ENCODE results near the gene SEL1L3. TPM values are rescaled to one million over a fixed set of nuclear protein-coding genes. Genes with fewer than 3 reads are reported as not detected.

Gene SEL1L3
- total RNA-seq, 1 experiment from 2014 or later = 48.3 TPM

DNA sequence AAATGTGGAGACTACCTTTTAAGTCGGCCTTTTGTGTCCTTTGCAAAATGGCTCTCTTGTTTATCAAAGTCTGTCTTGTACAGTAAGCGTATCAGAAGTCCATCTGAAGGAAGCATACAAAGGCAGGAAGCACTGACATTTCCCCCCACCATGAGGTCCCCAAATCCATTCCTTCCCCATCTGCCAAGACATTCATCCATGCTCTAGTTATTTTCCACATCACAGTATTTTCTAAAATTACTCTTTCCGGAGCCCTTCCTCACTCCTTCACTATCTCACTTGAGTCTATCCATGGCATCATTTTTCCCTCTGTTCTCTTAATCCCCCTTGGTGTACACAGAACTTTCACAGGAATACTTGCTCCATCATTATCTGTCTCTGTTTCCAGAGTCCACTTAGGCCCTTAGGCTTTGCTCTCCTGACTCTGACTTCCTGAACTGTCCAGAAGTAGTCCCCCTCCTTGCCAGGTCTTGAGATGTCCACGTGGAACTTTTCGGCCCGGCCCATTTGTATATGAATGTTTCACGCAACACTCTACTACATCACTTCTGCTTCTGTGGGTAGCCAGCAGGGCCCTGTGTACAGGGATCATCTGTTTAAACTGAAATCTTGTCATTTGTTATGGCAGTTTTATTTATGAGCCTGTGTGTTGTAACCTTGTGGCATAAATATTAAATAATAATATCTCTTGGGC is 2.1 kb downstream of the SEL1L3 start:
- Mint-ChIP-seq H3K27ac (no peak overlapping the region), H3K36me3 (ENCODE audit: insufficient read depth in 1 of 3, low read depth in 3 of 3) (peaks cover 0 to 8% (median 2%) of the 10 kb centered on the region in 3 experiments; a peak in 4 of 7 replicates), H3K4me1 (peaks cover 35 to 43% of the 10 kb centered on the region in 2 experiments), H3K9me3 (peaks cover 0 to 3% of the 10 kb centered on the region in 2 experiments; a peak in 2 of 5 replicates), H3K4me3 (peak overlapping the region; percentile 69 to 96), H3K27me3 (ENCODE audit: low read depth) (peaks cover 15% of the 10 kb centered on the region)
- H2BK5ac ChIP-seq (ENCODE audit: insufficient read length, low read length) = no peak overlapping the region
- H3T11ph ChIP-seq (ENCODE audit: low read length) = no peak overlapping the region
- no peak for DNase-seq
- no peak overlapping the region for H3K4ac ChIP-seq (ENCODE audit: low read depth, low read length)
- TF ChIP-seq, protein P1, sequence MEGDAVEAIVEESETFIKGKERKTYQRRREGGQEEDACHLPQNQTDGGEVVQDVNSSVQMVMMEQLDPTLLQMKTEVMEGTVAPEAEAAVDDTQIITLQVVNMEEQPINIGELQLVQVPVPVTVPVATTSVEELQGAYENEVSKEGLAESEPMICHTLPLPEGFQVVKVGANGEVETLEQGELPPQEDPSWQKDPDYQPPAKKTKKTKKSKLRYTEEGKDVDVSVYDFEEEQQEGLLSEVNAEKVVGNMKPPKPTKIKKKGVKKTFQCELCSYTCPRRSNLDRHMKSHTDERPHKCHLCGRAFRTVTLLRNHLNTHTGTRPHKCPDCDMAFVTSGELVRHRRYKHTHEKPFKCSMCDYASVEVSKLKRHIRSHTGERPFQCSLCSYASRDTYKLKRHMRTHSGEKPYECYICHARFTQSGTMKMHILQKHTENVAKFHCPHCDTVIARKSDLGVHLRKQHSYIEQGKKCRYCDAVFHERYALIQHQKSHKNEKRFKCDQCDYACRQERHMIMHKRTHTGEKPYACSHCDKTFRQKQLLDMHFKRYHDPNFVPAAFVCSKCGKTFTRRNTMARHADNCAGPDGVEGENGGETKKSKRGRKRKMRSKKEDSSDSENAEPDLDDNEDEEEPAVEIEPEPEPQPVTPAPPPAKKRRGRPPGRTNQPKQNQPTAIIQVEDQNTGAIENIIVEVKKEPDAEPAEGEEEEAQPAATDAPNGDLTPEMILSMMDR (conservative IDR thresholded peaks at IDR 0.05) = no peak
- no peak overlapping the region for H2AFZ ChIP-seq (ENCODE audit: low read length)
- no peak overlapping the region for H2BK20ac ChIP-seq (ENCODE audit: low read depth, low read length, poor library complexity, severe bottlenecking)
- H3K9ac ChIP-seq (ENCODE audit: extremely low read depth, insufficient read length, low read length) = no peak overlapping the region
- H2BK15ac ChIP-seq (ENCODE audit: low read depth, low read length) = no peak overlapping the region
- H3K56ac ChIP-seq (ENCODE audit: insufficient read length, low read depth, low read length) = no peak overlapping the region
- H3K23me2 ChIP-seq (ENCODE audit: insufficient read length, low read depth, low read length, poor library complexity, severe bottlenecking) = peaks cover 9% of the 10 kb centered on the region
- no peak overlapping the region for H2BK120ac ChIP-seq (ENCODE audit: low read depth, low read length, poor library complexity, severe bottlenecking)
- H2AK5ac ChIP-seq (ENCODE audit: insufficient read length, low read length) = no peak overlapping the region
- H3K9me3 ChIP-seq (ENCODE audit: control insufficient read depth, low read depth, low read length) = no peaks in the 10 kb centered on the region
- H3K27ac ChIP-seq (ENCODE audit: insufficient read length, low read depth, low read length) = no peak overlapping the region
- no peak overlapping the region for H3K18ac ChIP-seq (ENCODE audit: insufficient read length, low read depth, low read length)
- no peaks in the 10 kb centered on the region for H3K27me3 ChIP-seq (ENCODE audit: insufficient read depth, low read length)
- no peak overlapping the region for H2BK12ac ChIP-seq (ENCODE audit: insufficient read length, low read depth, low read length)
- no peak overlapping the region for H3K23ac ChIP-seq (ENCODE audit: insufficient read length, low read depth, low read length)
- H3K79me1 ChIP-seq (ENCODE audit: insufficient read depth, low read depth, low read length, poor library complexity, severe bottlenecking) = no peaks in the 10 kb centered on the region
- H3K4me2 ChIP-seq (ENCODE audit: insufficient read depth, insufficient read length, low read length) = peak overlapping the region; percentile 21
- no peak overlapping the region for H4K91ac ChIP-seq (ENCODE audit: insufficient read length, low read depth, low read length)
- peaks cover 11% of the 10 kb centered on the region for H3K4me1 ChIP-seq (ENCODE audit: insufficient read depth, low read length)
- no peak overlapping the region for H4K8ac ChIP-seq (replicated peaks; ENCODE audit: insufficient read length, low read depth, low read length)
- no peak overlapping the region for H3K14ac ChIP-seq (ENCODE audit: insufficient read depth, low read length)
- no CpG with 5 or more reads among the region's 7 CpGs for WGBS (ENCODE audit: extremely low coverage, insufficient read length, low lambda C conversion rate)
- peaks cover 2% of the 10 kb centered on the region for H4K20me1 ChIP-seq (ENCODE audit: control insufficient read depth, insufficient read depth, insufficient read length)
- H3K79me2 ChIP-seq (ENCODE audit: insufficient read depth, low read length) = peaks cover 5% of the 10 kb centered on the region; the same call in 1 of the 2 replicates
- no peak overlapping the region for H4K5ac ChIP-seq (ENCODE audit: insufficient read length, low read depth, low read length)

Data from H9 (cell line).